Caco-2 (cell line): ENCODE results near the gene RIPOR1. TPM values are rescaled to one million over a fixed set of nuclear protein-coding genes. Genes with fewer than 3 reads are reported as not detected.

Source experiments
- BruUV-seq: library from RNA; stranded (reverse); fragments of 400-500 nt; replicated peaks from 2 replicates; lab custom pipeline; 2021; lab: Mats Ljungman, UMichigan
- CTCF ChIA-PET: fragments of 300-600 bp; sonication (Branson Sonifier 250); formaldehyde crosslinking; loops from one replicate; lab custom pipeline; 2022; ENCODE audit warnings: antibody characterized with exemption; lab: Charles Lee
- POLR2A ChIA-PET: fragments of 300-600 bp; sonication (Branson Sonifier 250); formaldehyde crosslinking; loops from one replicate; lab custom pipeline; 2022; ENCODE audit warnings: antibody characterized with exemption; lab: Charles Lee
- DNase-seq, 2 experiments: peaks; one replicate each; pipeline versions ENCODE4 v3.0.0 to v3.0.0-alpha.2; 2020 to 2022
- H3K27me3 ChIP-seq: replicated peaks from 2 replicates; pipeline ENCODE4 v1.6.0; 2011; ENCODE audit warnings: low read length; ENCODE audit not compliant: control insufficient read depth, insufficient read depth
- H3K36me3 ChIP-seq: 2 replicates; pipeline ENCODE4 v1.5.1; 2011; ENCODE audit warnings: low read length; ENCODE audit not compliant: control insufficient read depth, insufficient read depth
- H3K4me1 ChIP-seq: fragments of 250-450 bp; sonication (Bioruptor Pico); 2 replicates; pipeline ENCODE4 v1.5.1; 2020; ENCODE audit warnings: mild to moderate bottlenecking
- H3K4me3 ChIP-seq: 2 replicates; pipeline ENCODE4 v1.5.1; 2011; ENCODE audit warnings: low read depth, mild to moderate bottlenecking, control low read depth, low read length
- H3K9me3 ChIP-seq: fragments of 250-450 bp; sonication (Bioruptor Pico); 2 replicates; pipeline ENCODE4 v1.5.1; 2020; ENCODE audit warnings: mild to moderate bottlenecking, moderate library complexity
- H3K27ac Mint-ChIP-seq: one replicate; pipeline ENCODE4 v1.8.0; 2022; ENCODE audit warnings: mixed read lengths; ENCODE audit not compliant: unreplicated experiment
- H3K27me3 Mint-ChIP-seq: one replicate; pipeline ENCODE4 v1.8.0; 2022; ENCODE audit warnings: mixed read lengths; ENCODE audit not compliant: insufficient read depth, unreplicated experiment
- H3K36me3 Mint-ChIP-seq: one replicate; pipeline ENCODE4 v1.8.0; 2022; ENCODE audit warnings: mild to moderate bottlenecking, mixed read lengths; ENCODE audit not compliant: insufficient read depth, unreplicated experiment
- H3K4me1 Mint-ChIP-seq: one replicate; pipeline ENCODE4 v1.8.0; 2022; ENCODE audit warnings: low read depth, mixed read lengths; ENCODE audit not compliant: unreplicated experiment
- H3K4me3 Mint-ChIP-seq: one replicate; pipeline ENCODE4 v1.8.0; 2022; ENCODE audit warnings: mild to moderate bottlenecking, moderate library complexity, mixed read lengths; ENCODE audit not compliant: unreplicated experiment
- H3K9me3 Mint-ChIP-seq: one replicate; pipeline ENCODE4 v1.8.0; 2022; ENCODE audit warnings: mixed read lengths; ENCODE audit not compliant: unreplicated experiment
- CTCF ChIP-seq, 2 experiments: fragments of 200-600 bp in 1 of 2; IDR thresholded peaks; 1 replicate in 1 of 2; 2 replicates in 1 of 2; pipeline versions ENCODE4 v1.5.1 to v1.8.0; 2011 to 2022; ENCODE audit warnings: antibody characterized with exemption in 1 of 2, control low read depth in 1 of 2, inconsistent platforms in 1 of 2, low read depth in 1 of 2, low read length in 1 of 2, mild to moderate bottlenecking in 1 of 2, moderate library complexity in 1 of 2; ENCODE audit not compliant: insufficient read depth in 1 of 2, severe bottlenecking in 1 of 2, unreplicated experiment in 1 of 2
- intact Hi-C: fragments of 100-400 bp; cut with micrococcal nuclease; formaldehyde crosslinking; loops from one replicate; pipeline ENCODE4 v1.10.0; 2022; ENCODE audit not compliant: unreplicated experiment
- total RNA-seq: library from RNA; stranded (reverse); gene quantifications from 2 replicates; pipeline ENCODE4 v1.2.3, GENCODE V29; 2022

Gene RIPOR1
- total RNA-seq, 1 experiment from 2014 or later: 87.9 TPM

- no peaks in the 10 kb centered on the region for H3K4me1 Mint-ChIP-seq
- ChIA-PET POLR2A (no interaction called here), CTCF (no interaction called here)
- no TSS peak for BruUV-seq
- Histone ChIP-seq H3K27me3 (no peaks in the 10 kb centered on the region), H3K4me3 (no peak overlapping the region), H3K9me3 (no peaks in the 10 kb centered on the region), H3K36me3 (no peaks in the 10 kb centered on the region), H3K4me1 (no peaks in the 10 kb centered on the region)
- no peaks in the 10 kb centered on the region for H3K9me3 Mint-ChIP-seq
- peaks cover 66% of the 10 kb centered on the region for H3K36me3 Mint-ChIP-seq
- intact Hi-C loops: no loop called here
- no peak overlapping the region for H3K27ac Mint-ChIP-seq
- TF ChIP-seq CTCF (IDR thresholded peaks at IDR 0.05; ENCODE audit: insufficient read depth in 1 of 2, low read depth in 1 of 2, low read length in 1 of 2, severe bottlenecking in 1 of 2, unreplicated experiment in 1 of 2): no peak
- H3K4me3 Mint-ChIP-seq: no peak overlapping the region
- DNase-seq: no peak
- H3K27me3 Mint-ChIP-seq: no peaks in the 10 kb centered on the region
Observed at GRCh38 chr16:67579686-67580085, 51.1 kb downstream of the RIPOR1 start.

GRCh38 chr16:67580202-67580601 lies 51.6 kb downstream of the RIPOR1 start:
- Histone ChIP-seq H3K36me3 (no peaks in the 10 kb centered on the region), H3K9me3 (no peaks in the 10 kb centered on the region), H3K4me1 (no peaks in the 10 kb centered on the region), H3K4me3 (no peak overlapping the region), H3K27me3 (no peaks in the 10 kb centered on the region)
- Mint-ChIP-seq H3K4me3 (no peak overlapping the region), H3K36me3 (peaks cover 61% of the 10 kb centered on the region), H3K9me3 (no peaks in the 10 kb centered on the region), H3K27me3 (no peaks in the 10 kb centered on the region), H3K27ac (no peak overlapping the region), H3K4me1 (no peaks in the 10 kb centered on the region)
- intact Hi-C loops: no loop called here
- POLR2A ChIA-PET: no interaction called here
- CTCF ChIA-PET: interaction anchor here (0.7 to 0.8 kb wide), 2 partner anchors 59 to 63 kb away, joined by 3 to 6 read pairs; no protein-coding TSS in a partner anchor
- no peak for DNase-seq
- no peak for TF ChIP-seq CTCF (IDR thresholded peaks at IDR 0.05; ENCODE audit: insufficient read depth in 1 of 2, low read depth in 1 of 2, low read length in 1 of 2, severe bottlenecking in 1 of 2, unreplicated experiment in 1 of 2)
- no TSS peak for BruUV-seq

GRCh38 chr16:67593288-67593687 lies 64.7 kb downstream of the RIPOR1 start:
- peaks cover 37% of the 10 kb centered on the region for H3K36me3 Mint-ChIP-seq
- POLR2A ChIA-PET: no interaction called here
- intact Hi-C loops: no loop called here

More at GRCh38 chr16:67593288-67593687, 64.7 kb downstream of the RIPOR1 start:
- Mint-ChIP-seq H3K9me3 (no peaks in the 10 kb centered on the region), H3K27me3 (no peaks in the 10 kb centered on the region), H3K27ac (no peak overlapping the region), H3K4me3 (no peak overlapping the region), H3K4me1 (peaks cover 8% of the 10 kb centered on the region)
- CTCF ChIA-PET: interaction anchor here (0.6 to 1.6 kb wide), 2 partner anchors 72 to 114 kb away, joined by 3 to 4 read pairs; no protein-coding TSS in a partner anchor
- no peak for TF ChIP-seq CTCF (IDR thresholded peaks at IDR 0.05; ENCODE audit: insufficient read depth in 1 of 2, low read depth in 1 of 2, low read length in 1 of 2, severe bottlenecking in 1 of 2, unreplicated experiment in 1 of 2)
- no peaks in the 10 kb centered on the region; the same call in 1 of the 2 replicates for H3K36me3 ChIP-seq
- BruUV-seq: no TSS peak
- H3K27me3 ChIP-seq: no peaks in the 10 kb centered on the region
- H3K9me3 ChIP-seq: no peaks in the 10 kb centered on the region
- H3K4me3 ChIP-seq: no peak overlapping the region
- peaks cover 4% of the 10 kb centered on the region; the same call in 1 of the 2 replicates for H3K4me1 ChIP-seq
- DNase-seq: no peak
